GM18519 (cell line): ENCODE data around the gene DLG2.

Source experiments
- ATAC-seq: cut with Tn5 transposase; IDR thresholded peaks from one replicate; pipeline ENCODE4 v1.9.1; 2021; ENCODE audit warnings: mild to moderate bottlenecking, moderate library complexity; ENCODE audit not compliant: unreplicated experiment, low FRiP score

Gene DLG2

GRCh38 chr11:83557653-83558052, 2069.5 kb downstream of the DLG2 start:
- ATAC-seq: no peak

GRCh38 chr11:83554876-83555275, 2072.3 kb downstream of the DLG2 start:
- ATAC-seq: no peak

- ATAC-seq: no peak
These were observed 2077.0 kb downstream of the DLG2 start for GRCh38 chr11:83549984-83550667.

- ATAC-seq: no peak
These were observed 2080.8 kb downstream of the DLG2 start for GRCh38 chr11:83546368-83546767.

GRCh38 chr11:83545494-83546260, 2081.5 kb downstream of the DLG2 start:
- no peak for ATAC-seq

- no peak for ATAC-seq
These were observed 2082.3 kb downstream of the DLG2 start for GRCh38 chr11:83544846-83545245.

GRCh38 chr11:83543706-83544439, 2083.3 kb downstream of the DLG2 start:
- no peak for ATAC-seq

GRCh38 chr11:83542861-83543260, 2084.3 kb downstream of the DLG2 start:
- no peak for ATAC-seq

- no peak for ATAC-seq
These were observed 2086.4 kb downstream of the DLG2 start for GRCh38 chr11:83540728-83541127.

GRCh38 chr11:83540112-83540675, 2086.9 kb downstream of the DLG2 start:
- ATAC-seq: no peak

GRCh38 chr11:83538286-83538685, 2088.9 kb downstream of the DLG2 start:
- no peak for ATAC-seq

- no peak for ATAC-seq
These were observed 2090.0 kb downstream of the DLG2 start for GRCh38 chr11:83537131-83537610.

GRCh38 chr11:83533166-83533565, 2094.0 kb downstream of the DLG2 start:
- ATAC-seq: no peak

GRCh38 chr11:83528877-83529276, 2098.3 kb downstream of the DLG2 start:
- ATAC-seq: no peak

- ATAC-seq: no peak
These were observed 2098.9 kb downstream of the DLG2 start for GRCh38 chr11:83528225-83528624.

GRCh38 chr11:83523676-83524075, 2103.5 kb downstream of the DLG2 start:
- no peak for ATAC-seq

GRCh38 chr11:83522911-83523310, 2104.2 kb downstream of the DLG2 start:
- ATAC-seq: no peak

GRCh38 chr11:83521647-83522596, 2105.2 kb downstream of the DLG2 start:
- no peak for ATAC-seq

GRCh38 chr11:83520849-83521248, 2106.3 kb downstream of the DLG2 start:
- ATAC-seq: no peak

GRCh38 chr11:83511646-83512045, 2115.5 kb downstream of the DLG2 start:
- ATAC-seq: no peak
